ENCODE results near the gene SLC17A3. TPM values are rescaled to one million over a fixed set of nuclear protein-coding genes. Genes with fewer than 3 reads are reported as not detected.

The SLC17A3 gene
- polyA plus RNA-seq, 4 donors: 0.04 to 0.55 TPM; not detected in 2

GRCh38 chr6:25883536-25883935 lies 9.5 kb upstream of the SLC17A3 start:
- DNase-seq (no peak), FAIRE-seq (no peak)
- Histone ChIP-seq H3K36me3 (ENCODE audit: control insufficient read depth in 3 of 3, insufficient read depth in 2 of 3, low read depth in 1 of 3, low read length in 3 of 3) (no peaks in the 10 kb centered on the region), H3K9me3 (ENCODE audit: control insufficient read depth in 2 of 2, insufficient read depth in 1 of 2, low read depth in 1 of 2, low read length in 1 of 2) (peaks cover 0 to 3% of the 10 kb centered on the region in 2 donors), H3K4me1 (ENCODE audit: control insufficient read depth in 3 of 3, insufficient read depth in 2 of 3, low read depth in 1 of 3, low read length in 2 of 3) (no peaks in the 10 kb centered on the region), H3K4me3 (ENCODE audit: low read depth in 1 of 3, low read length in 3 of 3) (no peak overlapping the region), H3K27me3 (ENCODE audit: control insufficient read depth in 3 of 3, insufficient read depth in 3 of 3, low read length in 3 of 3) (no peaks in the 10 kb centered on the region), H3K27ac (ENCODE audit: low read depth in 1 of 3, low read length in 2 of 3) (no peak overlapping the region)
- WGBS, 3 donors: 81 to 96% (median 88%) methylated on average over 1 of the region's 1 CpG

- H3K9me3 ChIP-seq (ENCODE audit: control insufficient read depth in 2 of 2, insufficient read depth in 1 of 2, low read depth in 1 of 2, low read length in 1 of 2): peaks cover 0 to 3% of the 10 kb centered on the region in 2 donors
- H3K4me1 ChIP-seq (ENCODE audit: control insufficient read depth in 3 of 3, insufficient read depth in 2 of 3, low read depth in 1 of 3, low read length in 2 of 3): no peaks in the 10 kb centered on the region
- FAIRE-seq: no peak
- H3K27me3 ChIP-seq (ENCODE audit: control insufficient read depth in 3 of 3, insufficient read depth in 3 of 3, low read length in 3 of 3): no peaks in the 10 kb centered on the region
- peak overlapping the region in 2 of 3 donors; percentile 19 to 29 for H3K4me3 ChIP-seq (ENCODE audit: low read depth in 1 of 3, low read length in 3 of 3)
- H3K27ac ChIP-seq (ENCODE audit: low read depth in 1 of 3, low read length in 2 of 3): peak overlapping the region in 2 of 3 donors; percentile 24 to 50
- peak; percentile 56 to 79 for DNase-seq
- no peaks in the 10 kb centered on the region for H3K36me3 ChIP-seq (ENCODE audit: control insufficient read depth in 3 of 3, insufficient read depth in 2 of 3, low read depth in 1 of 3, low read length in 3 of 3)
- 32 to 58% (median 48%) methylated on average over 27 to 28 of the region's 28 CpGs for WGBS, 3 donors
Observed at GRCh38 chr6:25882051-25882496, 8.0 kb upstream of the SLC17A3 start.

GRCh38 chr6:25880601-25881000 lies 6.6 kb upstream of the SLC17A3 start:
- no peaks in the 10 kb centered on the region for H3K27me3 ChIP-seq (ENCODE audit: control insufficient read depth in 3 of 3, insufficient read depth in 3 of 3, low read length in 3 of 3)
- H3K4me3 ChIP-seq (ENCODE audit: low read depth in 1 of 3, low read length in 3 of 3): no peak overlapping the region
- peak in 1 of 2 donors; percentile 60 for DNase-seq
- H3K4me1 ChIP-seq (ENCODE audit: control insufficient read depth in 3 of 3, insufficient read depth in 2 of 3, low read depth in 1 of 3, low read length in 2 of 3): no peaks in the 10 kb centered on the region
- H3K36me3 ChIP-seq (ENCODE audit: control insufficient read depth in 3 of 3, insufficient read depth in 2 of 3, low read depth in 1 of 3, low read length in 3 of 3): no peaks in the 10 kb centered on the region
- no peak for FAIRE-seq
- WGBS, 3 donors: 81 to 92% (median 86%) methylated on average over 4 of the region's 4 CpGs
- H3K27ac ChIP-seq (ENCODE audit: low read depth in 1 of 3, low read length in 2 of 3): no peak overlapping the region
- peaks cover 0 to 3% of the 10 kb centered on the region in 2 donors for H3K9me3 ChIP-seq (ENCODE audit: control insufficient read depth in 2 of 2, insufficient read depth in 1 of 2, low read depth in 1 of 2, low read length in 1 of 2)

GRCh38 chr6:25878721-25879322 lies 4.8 kb upstream of the SLC17A3 start:
- WGBS, 3 donors: 92 to 98% (median 95%) methylated on average over 2 of the region's 2 CpGs

GRCh38 chr6:25875926-25876602 lies 2.0 kb upstream of the SLC17A3 start:
- WGBS, 3 donors: 79 to 89% (median 79%) methylated on average over 3 of the region's 3 CpGs
- peaks cover 0 to 3% of the 10 kb centered on the region in 2 donors for H3K9me3 ChIP-seq (ENCODE audit: control insufficient read depth in 2 of 2, insufficient read depth in 1 of 2, low read depth in 1 of 2, low read length in 1 of 2)
- no peak for FAIRE-seq
- H3K4me3 ChIP-seq (ENCODE audit: low read depth in 1 of 3, low read length in 3 of 3): no peak overlapping the region
- no peak for DNase-seq
- no peak overlapping the region for H3K27ac ChIP-seq (ENCODE audit: low read depth in 1 of 3, low read length in 2 of 3)
- no peaks in the 10 kb centered on the region for H3K27me3 ChIP-seq (ENCODE audit: control insufficient read depth in 3 of 3, insufficient read depth in 3 of 3, low read length in 3 of 3)
- H3K36me3 ChIP-seq (ENCODE audit: control insufficient read depth in 3 of 3, insufficient read depth in 2 of 3, low read depth in 1 of 3, low read length in 3 of 3): no peaks in the 10 kb centered on the region
- no peaks in the 10 kb centered on the region for H3K4me1 ChIP-seq (ENCODE audit: control insufficient read depth in 3 of 3, insufficient read depth in 2 of 3, low read depth in 1 of 3, low read length in 2 of 3)

More at GRCh38 chr6:25878721-25879322, 4.8 kb upstream of the SLC17A3 start:
- DNase-seq: no peak
- Histone ChIP-seq H3K9me3 (ENCODE audit: control insufficient read depth in 2 of 2, insufficient read depth in 1 of 2, low read depth in 1 of 2, low read length in 1 of 2) (peaks cover 0 to 3% of the 10 kb centered on the region in 2 donors), H3K4me1 (ENCODE audit: control insufficient read depth in 3 of 3, insufficient read depth in 2 of 3, low read depth in 1 of 3, low read length in 2 of 3) (no peaks in the 10 kb centered on the region), H3K4me3 (ENCODE audit: low read depth in 1 of 3, low read length in 3 of 3) (no peak overlapping the region), H3K27me3 (ENCODE audit: control insufficient read depth in 3 of 3, insufficient read depth in 3 of 3, low read length in 3 of 3) (no peaks in the 10 kb centered on the region), H3K27ac (ENCODE audit: low read depth in 1 of 3, low read length in 2 of 3) (no peak overlapping the region), H3K36me3 (ENCODE audit: control insufficient read depth in 3 of 3, insufficient read depth in 2 of 3, low read depth in 1 of 3, low read length in 3 of 3) (no peaks in the 10 kb centered on the region)
- no peak for FAIRE-seq

- Histone ChIP-seq H3K27ac (ENCODE audit: low read depth in 1 of 3, low read length in 2 of 3) (no peak overlapping the region), H3K36me3 (ENCODE audit: control insufficient read depth in 3 of 3, insufficient read depth in 2 of 3, low read depth in 1 of 3, low read length in 3 of 3) (no peaks in the 10 kb centered on the region), H3K9me3 (ENCODE audit: control insufficient read depth in 2 of 2, insufficient read depth in 1 of 2, low read depth in 1 of 2, low read length in 1 of 2) (peaks cover 0 to 3% of the 10 kb centered on the region in 2 donors), H3K4me3 (ENCODE audit: low read depth in 1 of 3, low read length in 3 of 3) (no peak overlapping the region), H3K4me1 (ENCODE audit: control insufficient read depth in 3 of 3, insufficient read depth in 2 of 3, low read depth in 1 of 3, low read length in 2 of 3) (no peaks in the 10 kb centered on the region), H3K27me3 (ENCODE audit: control insufficient read depth in 3 of 3, insufficient read depth in 3 of 3, low read length in 3 of 3) (no peaks in the 10 kb centered on the region)
- DNase-seq: no peak
- no peak for FAIRE-seq
- WGBS, 3 donors: 29 to 55% (median 35%) methylated on average over 3 of the region's 3 CpGs
Observed at GRCh38 chr6:25875563-25875905, 1.5 kb upstream of the SLC17A3 start.

GRCh38 chr6:25874822-25875562 lies 949 bp upstream of the SLC17A3 start:
- 82 to 89% (median 84%) methylated on average over 3 of the region's 3 CpGs for WGBS, 3 donors
- Histone ChIP-seq H3K4me1 (ENCODE audit: control insufficient read depth in 3 of 3, insufficient read depth in 2 of 3, low read depth in 1 of 3, low read length in 2 of 3) (no peaks in the 10 kb centered on the region), H3K9me3 (ENCODE audit: control insufficient read depth in 2 of 2, insufficient read depth in 1 of 2, low read depth in 1 of 2, low read length in 1 of 2) (peaks cover 0 to under 1% of the 10 kb centered on the region in 2 donors), H3K36me3 (ENCODE audit: control insufficient read depth in 3 of 3, insufficient read depth in 2 of 3, low read depth in 1 of 3, low read length in 3 of 3) (no peaks in the 10 kb centered on the region), H3K4me3 (ENCODE audit: low read depth in 1 of 3, low read length in 3 of 3) (no peak overlapping the region), H3K27ac (ENCODE audit: low read depth in 1 of 3, low read length in 2 of 3) (no peak overlapping the region), H3K27me3 (ENCODE audit: control insufficient read depth in 3 of 3, insufficient read depth in 3 of 3, low read length in 3 of 3) (no peaks in the 10 kb centered on the region)
- DNase-seq: no peak
- no peak for FAIRE-seq

GRCh38 chr6:25872814-25873213 lies 1.2 kb downstream of the SLC17A3 start:
- Histone ChIP-seq H3K4me1 (ENCODE audit: control insufficient read depth in 3 of 3, insufficient read depth in 2 of 3, low read depth in 1 of 3, low read length in 2 of 3) (no peaks in the 10 kb centered on the region), H3K27ac (ENCODE audit: low read depth in 1 of 3, low read length in 2 of 3) (no peak overlapping the region), H3K9me3 (ENCODE audit: control insufficient read depth in 2 of 2, insufficient read depth in 1 of 2, low read depth in 1 of 2, low read length in 1 of 2) (no peaks in the 10 kb centered on the region), H3K27me3 (ENCODE audit: control insufficient read depth in 3 of 3, insufficient read depth in 3 of 3, low read length in 3 of 3) (peaks cover 0 to 2% (median 0%) of the 10 kb centered on the region in 3 donors), H3K4me3 (ENCODE audit: low read depth in 1 of 3, low read length in 3 of 3) (no peak overlapping the region), H3K36me3 (ENCODE audit: control insufficient read depth in 3 of 3, insufficient read depth in 2 of 3, low read depth in 1 of 3, low read length in 3 of 3) (no peaks in the 10 kb centered on the region)
- FAIRE-seq: no peak
- DNase-seq: no peak
- 89 to 100% (median 99%) methylated on average over 1 of the region's 1 CpG for WGBS, 3 donors

Data from small intestine (tissue), 7 donors.